Effector memory CD4-positive, alpha-beta T cell (primary cell): ENCODE measurements around the gene PBRM1.

Source experiments
- DNase-seq, 3 donors: peaks; one replicate each; pipeline ENCODE4 v3.0.0-alpha.2; 2020
- H3K27ac ChIP-seq: 2 replicates; pipeline ENCODE4 v1.7.0; 2013; ENCODE audit warnings: mild to moderate bottlenecking, low read length, moderate library complexity; ENCODE audit not compliant: insufficient read depth, poor library complexity, severe bottlenecking
- H3K27me3 ChIP-seq: replicated peaks from 2 replicates; pipeline ENCODE4 v1.7.0; 2013; ENCODE audit warnings: mild to moderate bottlenecking, low read length; ENCODE audit not compliant: insufficient read depth, control insufficient read depth, poor library complexity, severe bottlenecking
- H3K36me3 ChIP-seq: 2 replicates; pipeline ENCODE4 v1.7.0; 2013; ENCODE audit warnings: mild to moderate bottlenecking, low read length, moderate library complexity; ENCODE audit not compliant: control insufficient read depth, insufficient read depth
- H3K4me1 ChIP-seq: 2 replicates; pipeline ENCODE4 v1.7.0; 2013; ENCODE audit warnings: low read length, mild to moderate bottlenecking; ENCODE audit not compliant: control insufficient read depth, insufficient read depth, poor library complexity, severe bottlenecking
- H3K4me3 ChIP-seq: 2 replicates; pipeline ENCODE4 v1.7.0; 2013; ENCODE audit warnings: low read length, low read depth, mild to moderate bottlenecking; ENCODE audit not compliant: insufficient read depth, poor library complexity, severe bottlenecking
- H3K9me3 ChIP-seq: 2 replicates; pipeline ENCODE4 v1.7.0; 2013; ENCODE audit warnings: mild to moderate bottlenecking, low read length, moderate library complexity; ENCODE audit not compliant: control insufficient read depth

The PBRM1 gene

DNA sequence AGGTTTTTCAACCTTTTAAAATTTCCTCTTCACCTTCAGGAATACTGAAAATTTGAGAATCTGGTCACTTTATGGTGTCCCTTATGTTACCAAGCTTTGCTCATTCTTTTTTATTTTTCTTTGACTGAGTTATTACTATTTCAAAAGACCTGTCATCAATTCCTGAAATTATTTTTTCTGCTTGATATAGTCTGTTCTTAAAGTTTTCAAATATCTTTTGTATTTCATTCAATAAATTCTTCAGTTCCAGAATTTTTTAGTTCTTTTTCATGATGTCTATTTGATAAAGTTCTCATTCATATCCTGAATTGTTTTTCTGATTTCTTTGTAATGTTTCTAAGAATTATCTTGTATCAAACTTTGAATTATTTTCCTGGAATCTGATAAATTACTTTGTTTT lies 85.5 kb downstream of the PBRM1 start:
- H3K27me3 ChIP-seq, result no peaks in the 10 kb centered on the region
- H3K4me1 ChIP-seq, result no peaks in the 10 kb centered on the region
- H3K36me3 ChIP-seq, result peaks cover 29% of the 10 kb centered on the region
- no peak for DNase-seq
- H3K27ac ChIP-seq, result no peak overlapping the region
- H3K9me3 ChIP-seq, result no peaks in the 10 kb centered on the region
- no peak overlapping the region for H3K4me3 ChIP-seq

DNA sequence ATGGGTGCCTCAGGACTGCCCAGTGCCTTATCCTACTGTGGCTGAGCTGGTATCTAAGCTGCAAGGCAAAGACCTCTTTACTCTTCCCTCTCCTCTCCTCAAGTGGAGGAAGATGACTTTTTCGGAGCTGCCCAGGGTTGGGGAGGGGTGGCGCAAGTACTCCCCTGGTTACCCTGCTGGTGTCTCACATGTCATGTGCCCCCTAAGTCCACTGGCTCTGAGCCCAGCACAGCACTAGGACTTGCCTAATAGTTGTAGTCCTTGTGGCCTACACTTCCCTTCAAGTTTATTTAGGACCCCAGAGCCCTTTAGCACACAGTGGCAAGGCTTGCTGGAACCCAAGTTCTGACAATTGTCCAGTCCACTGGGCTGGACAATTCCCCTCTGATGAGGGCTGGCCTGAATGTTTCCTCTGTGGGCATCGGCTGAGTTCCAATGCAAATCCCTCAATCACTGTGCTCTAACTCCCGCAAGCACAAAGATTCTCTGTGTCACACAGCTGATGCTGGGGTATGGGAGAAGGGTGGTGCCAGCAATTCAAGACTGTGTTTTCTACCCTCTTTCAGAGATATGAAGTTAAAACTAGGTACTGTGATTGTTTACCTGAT lies 89.0 kb downstream of the PBRM1 start:
- no peaks in the 10 kb centered on the region for H3K27me3 ChIP-seq
- H3K27ac ChIP-seq, result no peak overlapping the region
- DNase-seq, result no peak
- no peak overlapping the region for H3K4me3 ChIP-seq
- H3K4me1 ChIP-seq, result no peaks in the 10 kb centered on the region
- H3K9me3 ChIP-seq, result no peaks in the 10 kb centered on the region
- H3K36me3 ChIP-seq, result peaks cover 12% of the 10 kb centered on the region

DNA sequence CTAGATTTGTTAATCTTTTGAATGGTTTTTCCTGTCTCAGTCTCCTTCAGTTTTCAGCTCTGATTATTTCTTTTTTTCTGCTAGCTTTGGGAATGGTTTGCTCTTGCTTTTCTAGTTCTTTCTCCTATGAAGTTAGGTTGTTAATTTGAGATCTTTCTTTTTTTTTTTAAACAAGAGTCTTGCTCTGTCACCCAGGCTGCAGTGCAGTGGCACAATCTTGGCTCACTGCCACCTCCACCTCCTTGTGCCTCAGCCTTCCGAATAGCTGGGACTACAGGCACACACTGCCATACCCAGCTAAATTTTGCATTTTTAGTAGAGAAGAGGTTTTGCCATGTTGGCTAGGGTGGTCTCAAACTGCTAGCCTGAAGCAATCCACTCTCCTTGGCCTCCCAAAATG lies 92.6 kb downstream of the PBRM1 start:
- no peaks in the 10 kb centered on the region for H3K4me1 ChIP-seq
- H3K4me3 ChIP-seq, result no peak overlapping the region
- peaks cover 10% of the 10 kb centered on the region for H3K36me3 ChIP-seq
- no peaks in the 10 kb centered on the region for H3K9me3 ChIP-seq
- H3K27me3 ChIP-seq, result no peaks in the 10 kb centered on the region
- no peak for DNase-seq
- H3K27ac ChIP-seq, result no peak overlapping the region

GRCh38 chr3:52574056-52574965 lies 111.4 kb downstream of the PBRM1 start:
- Histone ChIP-seq H3K4me3 (no peak overlapping the region), H3K27me3 (no peaks in the 10 kb centered on the region), H3K36me3 (peaks cover 34% of the 10 kb centered on the region), H3K9me3 (no peaks in the 10 kb centered on the region), H3K4me1 (no peaks in the 10 kb centered on the region), H3K27ac (no peak overlapping the region)
- DNase-seq, result no peak

DNA sequence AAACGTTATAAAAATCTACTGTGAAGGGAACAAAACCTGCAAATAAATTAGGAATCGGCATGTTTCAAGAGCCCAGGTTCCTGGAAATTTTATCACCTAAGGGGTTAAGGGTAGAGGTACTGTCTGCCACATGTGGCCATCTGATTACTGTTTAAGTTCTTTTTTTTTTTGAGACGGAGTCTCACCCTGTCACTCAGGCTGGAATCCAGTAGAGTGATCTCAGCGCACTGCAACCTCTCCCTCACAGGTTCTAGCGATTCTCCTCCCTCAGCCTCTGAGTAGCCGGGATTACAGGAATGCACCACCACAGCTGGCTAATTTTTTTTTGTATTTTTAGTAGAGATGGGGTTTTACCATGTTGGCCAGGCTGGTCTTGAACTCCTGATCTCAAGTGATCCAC lies 113.5 kb downstream of the PBRM1 start:
- H3K36me3 ChIP-seq, result peaks cover 16% of the 10 kb centered on the region

GRCh38 chr3:52570076-52570475 lies 115.6 kb downstream of the PBRM1 start:
- no peak overlapping the region for H3K27ac ChIP-seq
- no peak overlapping the region for H3K4me3 ChIP-seq
- no peak for DNase-seq
- H3K36me3 ChIP-seq, result peaks cover 4% of the 10 kb centered on the region
- H3K4me1 ChIP-seq, result no peaks in the 10 kb centered on the region
- H3K9me3 ChIP-seq, result no peaks in the 10 kb centered on the region
- H3K27me3 ChIP-seq, result no peaks in the 10 kb centered on the region

More for the DNA sequence above, 113.5 kb downstream of the PBRM1 start:
- Histone ChIP-seq H3K4me1 (no peaks in the 10 kb centered on the region), H3K4me3 (no peak overlapping the region), H3K27ac (no peak overlapping the region), H3K9me3 (no peaks in the 10 kb centered on the region), H3K27me3 (no peaks in the 10 kb centered on the region)
- no peak for DNase-seq

GRCh38 chr3:52568069-52568468 lies 117.6 kb downstream of the PBRM1 start:
- no peaks in the 10 kb centered on the region for H3K4me1 ChIP-seq
- no peak overlapping the region for H3K4me3 ChIP-seq
- no peak overlapping the region for H3K27ac ChIP-seq
- H3K36me3 ChIP-seq, result peaks cover 13% of the 10 kb centered on the region
- DNase-seq, result no peak
- H3K9me3 ChIP-seq, result no peaks in the 10 kb centered on the region
- H3K27me3 ChIP-seq, result no peaks in the 10 kb centered on the region

- no peaks in the 10 kb centered on the region for H3K9me3 ChIP-seq
- H3K36me3 ChIP-seq, result peaks cover 28% of the 10 kb centered on the region
- no peak overlapping the region for H3K4me3 ChIP-seq
- peaks cover 4% of the 10 kb centered on the region for H3K4me1 ChIP-seq
- no peak for DNase-seq
- no peaks in the 10 kb centered on the region for H3K27me3 ChIP-seq
- no peak overlapping the region for H3K27ac ChIP-seq
These were observed 121.7 kb downstream of the PBRM1 start for GRCh38 chr3:52563984-52564383.

DNA sequence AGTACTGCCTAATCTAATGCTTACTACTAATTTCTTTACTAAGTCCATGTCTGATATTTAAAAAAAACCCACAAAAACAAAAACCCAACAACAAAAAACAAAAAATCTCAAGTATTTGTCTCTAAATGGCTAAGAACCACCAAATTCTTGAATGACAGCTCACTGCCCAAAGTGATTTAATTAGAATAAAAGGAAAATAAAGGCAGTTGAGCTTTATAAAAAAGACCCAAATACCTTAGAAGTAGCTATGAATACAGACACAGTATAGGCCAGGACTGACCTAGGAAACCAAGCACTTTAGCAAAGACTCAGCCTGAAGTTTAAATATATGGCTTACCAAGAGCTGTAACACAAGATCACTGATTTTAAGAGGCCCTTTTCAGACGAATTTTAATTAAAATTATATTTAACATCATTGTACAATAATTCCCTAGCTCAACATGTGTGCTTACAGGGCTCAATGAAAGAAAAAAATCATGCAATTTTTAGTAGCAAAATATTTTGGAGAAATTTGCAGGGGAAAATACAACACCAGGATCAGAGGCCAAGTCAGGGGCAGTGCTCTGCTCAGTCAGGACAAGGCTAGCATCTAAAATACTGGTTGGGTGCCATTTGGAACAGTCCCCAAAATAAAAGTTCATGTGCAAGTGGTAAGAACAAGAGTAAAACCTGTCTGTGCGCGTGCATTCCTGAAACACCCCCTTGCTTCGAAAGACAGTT lies 124.5 kb downstream of the PBRM1 start:
- Histone ChIP-seq H3K27me3 (no peaks in the 10 kb centered on the region), H3K4me1 (peaks cover 4% of the 10 kb centered on the region), H3K9me3 (no peaks in the 10 kb centered on the region), H3K27ac (no peak overlapping the region), H3K4me3 (no peak overlapping the region), H3K36me3 (peaks cover 47% of the 10 kb centered on the region)
- DNase-seq, result no peak

DNA sequence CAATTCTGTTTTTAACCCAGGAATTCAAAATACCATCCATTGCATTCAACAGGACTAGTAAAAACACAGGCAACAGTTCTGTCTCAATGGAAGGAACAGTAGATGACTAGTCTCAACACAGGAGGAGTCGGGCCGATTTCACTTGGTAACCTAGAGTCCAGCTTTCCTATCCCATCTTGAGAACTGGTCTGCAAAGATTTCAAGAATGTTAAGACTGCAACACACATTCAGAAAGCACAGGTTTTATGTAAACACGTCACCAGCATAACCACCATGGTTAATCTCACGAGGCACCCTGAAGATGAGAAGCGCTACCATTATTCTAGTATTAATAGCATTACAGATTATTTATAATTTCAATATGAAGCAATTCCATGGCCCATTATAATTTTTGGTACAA lies 127.3 kb downstream of the PBRM1 start:
- Histone ChIP-seq H3K36me3 (peaks cover 62% of the 10 kb centered on the region), H3K27ac (no peak overlapping the region), H3K4me3 (no peak overlapping the region)

More for the DNA sequence above, 127.3 kb downstream of the PBRM1 start:
- no peaks in the 10 kb centered on the region for H3K27me3 ChIP-seq
- no peak for DNase-seq
- H3K4me1 ChIP-seq, result peaks cover 4% of the 10 kb centered on the region
- no peaks in the 10 kb centered on the region for H3K9me3 ChIP-seq
